ENCODE measurements around the gene EPHB2. TPM values are rescaled to one million over a fixed set of nuclear protein-coding genes. Genes with fewer than 3 reads are reported as not detected.

EPHB2 gene
- total and polyA plus RNA-seq, 2 donors (not counting 3 experiments of a cell fraction or from before 2014, with no cell fraction given): 50.8 to 69.1 TPM

- no peaks in the 10 kb centered on the region for H3K36me3 ChIP-seq (ENCODE audit: control insufficient read depth in 2 of 2, extremely low read depth in 1 of 2, insufficient read depth in 2 of 2, low read length in 2 of 2)
- H3K27ac ChIP-seq (ENCODE audit: insufficient read depth, low read depth, low read length): no peak overlapping the region
- no peaks in the 10 kb centered on the region for H3K27me3 ChIP-seq (ENCODE audit: control insufficient read depth in 2 of 2, insufficient read depth in 2 of 2, low read length in 2 of 2)
- H4K20me1 ChIP-seq (replicated peaks; ENCODE audit: control insufficient read depth, extremely low read depth, insufficient read depth, low read length): no peaks in the 10 kb centered on the region
- ChIA-PET POLR2A (no interaction called here), CTCF (interaction anchor here (0.6 kb wide), 1 partner anchor 121 kb away, joined by 3 read pairs; no protein-coding TSS in a partner anchor)
- H3K79me2 ChIP-seq (ENCODE audit: control insufficient read depth, insufficient read depth, low read length): peaks cover 54% of the 10 kb centered on the region
- H3K9me3 ChIP-seq (replicated peaks; ENCODE audit: control insufficient read depth, insufficient read depth, low read length): no peaks in the 10 kb centered on the region
- H3K4me1 ChIP-seq (ENCODE audit: control insufficient read depth, extremely low read depth, insufficient read depth, low read length): peaks cover 65% of the 10 kb centered on the region
- H2AFZ ChIP-seq (ENCODE audit: low read depth, low read length): no peak overlapping the region
- no peak overlapping the region for H3K9ac ChIP-seq (replicated peaks; ENCODE audit: extremely low read depth, insufficient read depth, low read length)
- no peak overlapping the region for H3K4me3 ChIP-seq (replicated peaks in 1 of 3; ENCODE audit: insufficient read depth in 1 of 3, low read depth in 1 of 3, low read length in 3 of 3)
- TF ChIP-seq, protein P1, sequence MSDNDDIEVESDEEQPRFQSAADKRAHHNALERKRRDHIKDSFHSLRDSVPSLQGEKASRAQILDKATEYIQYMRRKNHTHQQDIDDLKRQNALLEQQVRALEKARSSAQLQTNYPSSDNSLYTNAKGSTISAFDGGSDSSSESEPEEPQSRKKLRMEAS (IDR thresholded peaks at IDR 0.05; ENCODE audit: insufficient read depth, insufficient read length): no peak
- TF ChIP-seq FOS (IDR thresholded peaks at IDR 0.05; ENCODE audit: borderline replicate concordance, insufficient read depth, low read length) (no peak), MYC (IDR thresholded peaks at IDR 0.05; ENCODE audit: low read depth, low read length) (no peak), POLR2A (IDR thresholded peaks at IDR 0.05; ENCODE audit: low read depth, low read length) (no peak), JUN (IDR thresholded peaks at IDR 0.05; ENCODE audit: borderline replicate concordance, insufficient read depth, insufficient read length, low read depth) (no peak), POLR2AphosphoS5 (IDR thresholded peaks at IDR 0.05; ENCODE audit: insufficient read depth, low read depth, low read length) (no peak), EZH2 (IDR thresholded peaks at IDR 0.05; ENCODE audit: borderline replicate concordance, low read depth, low read length, severe bottlenecking) (no peak), GATA2 (IDR thresholded peaks at IDR 0.05; ENCODE audit: insufficient read depth, insufficient read length, low read depth, low read length) (no peak)
- TF ChIP-seq, protein P2, sequence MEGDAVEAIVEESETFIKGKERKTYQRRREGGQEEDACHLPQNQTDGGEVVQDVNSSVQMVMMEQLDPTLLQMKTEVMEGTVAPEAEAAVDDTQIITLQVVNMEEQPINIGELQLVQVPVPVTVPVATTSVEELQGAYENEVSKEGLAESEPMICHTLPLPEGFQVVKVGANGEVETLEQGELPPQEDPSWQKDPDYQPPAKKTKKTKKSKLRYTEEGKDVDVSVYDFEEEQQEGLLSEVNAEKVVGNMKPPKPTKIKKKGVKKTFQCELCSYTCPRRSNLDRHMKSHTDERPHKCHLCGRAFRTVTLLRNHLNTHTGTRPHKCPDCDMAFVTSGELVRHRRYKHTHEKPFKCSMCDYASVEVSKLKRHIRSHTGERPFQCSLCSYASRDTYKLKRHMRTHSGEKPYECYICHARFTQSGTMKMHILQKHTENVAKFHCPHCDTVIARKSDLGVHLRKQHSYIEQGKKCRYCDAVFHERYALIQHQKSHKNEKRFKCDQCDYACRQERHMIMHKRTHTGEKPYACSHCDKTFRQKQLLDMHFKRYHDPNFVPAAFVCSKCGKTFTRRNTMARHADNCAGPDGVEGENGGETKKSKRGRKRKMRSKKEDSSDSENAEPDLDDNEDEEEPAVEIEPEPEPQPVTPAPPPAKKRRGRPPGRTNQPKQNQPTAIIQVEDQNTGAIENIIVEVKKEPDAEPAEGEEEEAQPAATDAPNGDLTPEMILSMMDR (IDR thresholded peaks at IDR 0.05; ENCODE audit: extremely low read depth in 1 of 2, insufficient read depth in 1 of 2, low read depth in 1 of 2, low read length in 2 of 2): no peak
- intact Hi-C loops (cut with micrococcal nuclease): no loop called here
- FAIRE-seq: no peak
- no TSS peak for BruUV-seq (replicated peaks)
- no peak overlapping the region for H3K4me2 ChIP-seq (ENCODE audit: insufficient read depth, low read length)
- no peaks in the 10 kb centered on the region for H3K9me1 ChIP-seq (replicated peaks; ENCODE audit: control insufficient read depth, extremely low read depth, insufficient read depth, low read length)
- DNase-seq (ENCODE audit: low read depth, low spot score): no peak
- dilution Hi-C loops (cut with MboI; ENCODE audit: extremely low pct_ligation_motif_present, low sequenced_read_pairs): no loop called here
Measured at GRCh38 chr1:22741118-22741517, 30.5 kb downstream of the EPHB2 start.
